ENCODE data around the gene DNAL1.

DNAL1 gene

DNA sequence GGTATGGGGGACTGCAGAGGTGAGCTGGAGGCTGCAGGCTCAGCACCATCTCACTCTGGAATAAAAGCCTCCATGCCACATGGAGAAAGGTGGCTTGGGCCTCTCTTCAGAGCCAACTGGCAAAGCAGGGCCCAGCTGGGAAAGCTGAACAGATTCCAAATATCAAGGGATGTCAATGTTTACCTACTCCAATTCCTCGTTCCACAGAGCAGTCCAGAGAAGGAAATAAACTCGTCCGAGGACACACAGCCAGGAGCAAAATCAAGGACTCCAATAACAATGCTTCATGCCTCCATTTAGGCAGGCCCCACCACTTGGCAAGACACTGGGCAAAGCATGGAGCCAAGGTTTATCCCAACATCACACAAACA is 105.7 kb downstream of the DNAL1 start:
- no peak overlapping the region for H3K4me3 ChIP-seq (ENCODE audit: low read depth in 1 of 2, low read length in 2 of 2)
- H3K9me3 ChIP-seq (ENCODE audit: insufficient read depth, low read length, severe bottlenecking), result no peaks in the 10 kb centered on the region
- no peaks in the 10 kb centered on the region for H3K27me3 ChIP-seq (ENCODE audit: insufficient read depth, low read length, poor library complexity)
- no peak for TF ChIP-seq EZH2 (IDR thresholded peaks at IDR 0.05; ENCODE audit: borderline replicate concordance, low read depth, low read length, severe bottlenecking)
- TF ChIP-seq, protein P1, sequence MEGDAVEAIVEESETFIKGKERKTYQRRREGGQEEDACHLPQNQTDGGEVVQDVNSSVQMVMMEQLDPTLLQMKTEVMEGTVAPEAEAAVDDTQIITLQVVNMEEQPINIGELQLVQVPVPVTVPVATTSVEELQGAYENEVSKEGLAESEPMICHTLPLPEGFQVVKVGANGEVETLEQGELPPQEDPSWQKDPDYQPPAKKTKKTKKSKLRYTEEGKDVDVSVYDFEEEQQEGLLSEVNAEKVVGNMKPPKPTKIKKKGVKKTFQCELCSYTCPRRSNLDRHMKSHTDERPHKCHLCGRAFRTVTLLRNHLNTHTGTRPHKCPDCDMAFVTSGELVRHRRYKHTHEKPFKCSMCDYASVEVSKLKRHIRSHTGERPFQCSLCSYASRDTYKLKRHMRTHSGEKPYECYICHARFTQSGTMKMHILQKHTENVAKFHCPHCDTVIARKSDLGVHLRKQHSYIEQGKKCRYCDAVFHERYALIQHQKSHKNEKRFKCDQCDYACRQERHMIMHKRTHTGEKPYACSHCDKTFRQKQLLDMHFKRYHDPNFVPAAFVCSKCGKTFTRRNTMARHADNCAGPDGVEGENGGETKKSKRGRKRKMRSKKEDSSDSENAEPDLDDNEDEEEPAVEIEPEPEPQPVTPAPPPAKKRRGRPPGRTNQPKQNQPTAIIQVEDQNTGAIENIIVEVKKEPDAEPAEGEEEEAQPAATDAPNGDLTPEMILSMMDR (IDR thresholded peaks at IDR 0.05; ENCODE audit: borderline replicate concordance, extremely low read depth, low read length, poor library complexity, severe bottlenecking), result no peak
- H3K36me3 ChIP-seq (ENCODE audit: insufficient read depth, low read length), result peaks cover 7% of the 10 kb centered on the region; the same call in 1 of the 2 replicates
- DNase-seq (no peak), ATAC-seq (ENCODE audit: insufficient read depth, low read depth) (no peak)
- no peak overlapping the region for H2AFZ ChIP-seq (ENCODE audit: low read depth, low read length)
- peaks cover 84% of the 10 kb centered on the region for H4K20me1 ChIP-seq (ENCODE audit: insufficient read depth, low read length)
- peaks cover 100% of the 10 kb centered on the region for H3K79me2 ChIP-seq (ENCODE audit: insufficient read depth, low read length)
- peaks cover 43% of the 10 kb centered on the region for H3K4me1 ChIP-seq (ENCODE audit: insufficient read depth, low read length)
- H3K27ac ChIP-seq (ENCODE audit: low read length), result no peak overlapping the region
- H3K9ac ChIP-seq (ENCODE audit: low read depth, low read length), result no peak overlapping the region
- H3K4me2 ChIP-seq (ENCODE audit: insufficient read depth, low read length), result no peak overlapping the region

DNA sequence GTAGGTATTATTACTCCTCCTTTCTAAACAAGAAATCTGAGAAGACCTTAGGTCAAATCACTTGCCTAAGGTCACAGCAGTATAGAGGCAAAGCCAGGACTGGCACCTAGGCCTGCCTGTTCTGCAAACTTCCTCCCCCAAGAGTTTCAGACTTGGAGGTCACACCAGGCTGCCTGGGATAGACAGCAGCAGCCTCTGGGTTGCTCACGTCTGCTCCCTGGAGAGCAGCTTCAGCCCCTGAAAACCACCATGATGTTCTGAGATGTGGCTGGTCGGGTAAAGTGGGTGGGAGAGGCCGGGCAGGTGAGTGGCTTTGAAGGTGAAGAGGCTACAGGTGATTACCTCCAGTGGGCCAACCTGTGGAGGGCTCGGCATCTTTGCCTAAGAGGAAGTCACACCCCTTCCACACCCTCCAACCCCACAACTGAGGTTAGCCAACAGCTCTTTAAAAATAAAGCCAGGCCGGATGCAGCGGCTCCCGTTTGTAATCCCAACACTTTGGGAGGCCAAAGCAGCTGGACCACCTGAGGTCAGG is 106.4 kb downstream of the DNAL1 start:
- Histone ChIP-seq H3K36me3 (ENCODE audit: insufficient read depth, low read length) (peaks cover 7% of the 10 kb centered on the region; the same call in 1 of the 2 replicates), H3K9ac (ENCODE audit: low read depth, low read length) (no peak overlapping the region), H3K27me3 (ENCODE audit: insufficient read depth, low read length, poor library complexity) (no peaks in the 10 kb centered on the region), H3K79me2 (ENCODE audit: insufficient read depth, low read length) (peaks cover 100% of the 10 kb centered on the region), H2AFZ (ENCODE audit: low read depth, low read length) (no peak overlapping the region), H3K9me3 (ENCODE audit: insufficient read depth, low read length, severe bottlenecking) (no peaks in the 10 kb centered on the region), H3K27ac (ENCODE audit: low read length) (no peak overlapping the region), H3K4me3 (ENCODE audit: low read depth in 1 of 2, low read length in 2 of 2) (no peak overlapping the region), H3K4me1 (ENCODE audit: insufficient read depth, low read length) (peaks cover 43% of the 10 kb centered on the region), H4K20me1 (ENCODE audit: insufficient read depth, low read length) (peaks cover 86% of the 10 kb centered on the region), H3K4me2 (ENCODE audit: insufficient read depth, low read length) (no peak overlapping the region)
- no peak for ATAC-seq (ENCODE audit: insufficient read depth, low read depth)
- DNase-seq, result no peak
- TF ChIP-seq, protein P1 (IDR thresholded peaks at IDR 0.05; ENCODE audit: borderline replicate concordance, extremely low read depth, low read length, poor library complexity, severe bottlenecking), result no peak
- TF ChIP-seq EZH2 (IDR thresholded peaks at IDR 0.05; ENCODE audit: borderline replicate concordance, low read depth, low read length, severe bottlenecking), result no peak

DNA sequence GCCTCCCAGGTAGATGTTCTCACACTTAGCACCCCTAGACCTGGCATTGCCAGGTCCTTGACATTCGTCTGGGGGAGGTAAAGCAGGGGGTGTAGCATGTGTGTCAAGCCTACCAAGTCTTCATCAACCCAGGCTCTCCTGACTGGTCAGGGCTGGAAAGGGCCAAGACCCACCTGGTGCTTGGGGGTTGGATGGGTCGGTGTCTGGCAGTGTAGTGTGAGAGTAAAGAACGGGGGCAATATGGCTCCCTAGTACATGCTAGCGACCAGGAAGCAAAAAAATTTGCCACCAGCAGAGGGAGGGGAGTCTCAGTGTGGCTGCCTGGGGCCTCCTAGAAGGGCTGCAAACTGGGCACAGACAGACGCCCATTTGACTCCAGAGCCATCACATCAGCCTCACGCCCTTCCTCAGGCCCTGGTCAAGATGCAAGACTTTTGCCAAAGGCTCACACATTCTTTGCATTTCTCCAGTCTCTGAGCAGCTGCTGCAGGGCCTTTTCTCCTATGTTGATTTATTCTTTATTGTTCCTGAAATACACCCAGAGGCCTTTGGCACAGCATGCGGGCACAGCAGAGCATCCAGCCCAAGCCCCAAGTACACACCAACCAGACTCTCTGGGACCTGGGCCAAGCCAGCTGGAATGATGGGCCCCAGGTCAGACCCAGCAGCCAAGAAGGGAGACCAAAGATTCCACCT is 107.7 kb downstream of the DNAL1 start:
- Histone ChIP-seq H3K27me3 (ENCODE audit: insufficient read depth, low read length, poor library complexity) (no peaks in the 10 kb centered on the region), H3K9me3 (ENCODE audit: insufficient read depth, low read length, severe bottlenecking) (no peaks in the 10 kb centered on the region), H3K4me2 (ENCODE audit: insufficient read depth, low read length) (no peak overlapping the region), H3K36me3 (ENCODE audit: insufficient read depth, low read length) (peaks cover 7% of the 10 kb centered on the region; the same call in 1 of the 2 replicates), H3K79me2 (ENCODE audit: insufficient read depth, low read length) (peaks cover 100% of the 10 kb centered on the region), H3K27ac (ENCODE audit: low read length) (0 out of 2 replicates have a peak overlapping the region, but pooled peaks have one; percentile 3), H3K4me1 (ENCODE audit: insufficient read depth, low read length) (peaks cover 43% of the 10 kb centered on the region), H3K4me3 (ENCODE audit: low read depth in 1 of 2, low read length in 2 of 2) (no peak overlapping the region), H2AFZ (ENCODE audit: low read depth, low read length) (no peak overlapping the region), H3K9ac (ENCODE audit: low read depth, low read length) (no peak overlapping the region), H4K20me1 (ENCODE audit: insufficient read depth, low read length) (peaks cover 86% of the 10 kb centered on the region)
- ATAC-seq (ENCODE audit: insufficient read depth, low read depth) (peak; percentile 36; the same call in 1 of the 3 replicates), DNase-seq (no peak)
- no peak for TF ChIP-seq EZH2 (IDR thresholded peaks at IDR 0.05; ENCODE audit: borderline replicate concordance, low read depth, low read length, severe bottlenecking)
- TF ChIP-seq, protein P1 (IDR thresholded peaks at IDR 0.05; ENCODE audit: borderline replicate concordance, extremely low read depth, low read length, poor library complexity, severe bottlenecking), result peak; percentile 17
